Esophagus (tissue), 2 donors: ENCODE data around the gene LOC101059915. TPM values are rescaled to one million over a fixed set of nuclear protein-coding genes. Genes with fewer than 3 reads are reported as not detected.
"Not testable (repeated sequence)": the region's sequence is repeated elsewhere in the genome, so short reads cannot be mapped to it uniquely, and the experiment has no call there.

ENCODE experiments used
- H3K27ac ChIP-seq, 2 donors: one replicate each; pipeline ENCODE4 v1.5.1; 2013; ENCODE audit warnings: low read depth in 2 of 2, mild to moderate bottlenecking in 2 of 2, inconsistent platforms in 1 of 2, low read length in 1 of 2, moderate library complexity in 1 of 2
- H3K27me3 ChIP-seq, 2 donors: one replicate each; pipeline ENCODE4 v1.6.1; 2013; ENCODE audit warnings: low read length in 2 of 2, control low read depth in 1 of 2, mild to moderate bottlenecking in 1 of 2; ENCODE audit not compliant: insufficient read depth in 2 of 2, control insufficient read depth in 1 of 2
- H3K36me3 ChIP-seq, 2 donors: one replicate each; pipeline ENCODE4 v1.6.1; 2013; ENCODE audit warnings: low read length in 1 of 2; ENCODE audit not compliant: control insufficient read depth in 2 of 2, insufficient read depth in 2 of 2
- H3K4me1 ChIP-seq, 2 donors: one replicate each; pipeline ENCODE4 v1.6.1; 2013; ENCODE audit warnings: low read length in 1 of 2; ENCODE audit not compliant: control insufficient read depth in 2 of 2, insufficient read depth in 2 of 2
- H3K4me3 ChIP-seq, 2 donors: one replicate each; pipeline ENCODE4 v1.5.1; 2013; ENCODE audit warnings: low read length in 2 of 2, mild to moderate bottlenecking in 2 of 2, low read depth in 1 of 2, moderate library complexity in 1 of 2
- H3K9me3 ChIP-seq, 2 donors: one replicate each; pipeline ENCODE4 v1.6.1; 2013; ENCODE audit warnings: mild to moderate bottlenecking in 2 of 2, low read depth in 1 of 2, low read length in 1 of 2, moderate library complexity in 1 of 2; ENCODE audit not compliant: control insufficient read depth in 2 of 2, insufficient read depth in 1 of 2
- WGBS, 2 donors: extraction: QIAGEN DNeasy Blood & Tissue Kit; methylation state at CpG; one replicate each; pipeline ENCODE4 v1.1.7; 2013; 5-methylcytosine and 5-hydroxymethylcytosine counted together
- polyA plus RNA-seq, 2 donors: library from polyadenylated mRNA; stranded (reverse); fragments of 200-250 nt; gene quantifications; one replicate each; pipeline ENCODE4 v1.2.3, GENCODE V29; 2013
- donor health status: healthy with polysubstance abuse.
- donor health status: Bipolar disorder and iron deficiency.

LOC101059915 gene

DNA sequence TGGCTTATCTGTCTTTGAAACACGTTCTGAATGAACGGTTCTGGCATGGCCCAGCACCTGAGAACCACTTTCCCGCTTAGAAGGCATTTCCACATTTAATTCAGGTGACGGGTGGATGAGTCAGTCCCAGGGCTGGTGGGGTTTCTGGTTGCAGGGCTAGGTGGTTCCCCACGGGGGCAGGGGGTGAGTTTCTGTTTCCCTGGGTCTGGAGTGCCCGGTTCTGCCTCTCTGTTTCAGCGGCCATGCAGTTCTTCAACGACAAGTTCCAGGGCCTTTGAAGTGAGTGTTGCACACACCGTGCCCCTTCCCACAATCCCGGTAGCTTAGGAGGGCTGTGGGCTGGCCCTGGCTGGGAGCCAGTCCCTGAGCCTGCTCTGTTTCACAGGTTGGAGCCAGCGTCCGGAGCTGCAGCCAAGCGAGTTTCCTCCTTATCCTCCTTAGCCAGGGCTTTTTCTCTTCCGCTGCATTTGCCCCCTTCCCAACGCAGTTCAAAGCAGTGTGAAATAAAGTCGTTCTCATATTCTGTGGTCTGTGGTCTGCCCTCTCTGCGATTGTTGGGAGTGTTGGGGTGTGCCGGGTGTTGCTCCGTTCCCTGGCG lies 53.0 kb downstream of the LOC101059915 start:
- H3K27ac ChIP-seq, H3K27me3 ChIP-seq, H3K36me3 ChIP-seq, H3K9me3 ChIP-seq, H3K4me1 ChIP-seq, H3K4me3 ChIP-seq: not testable (repeated sequence)
- WGBS, 2 donors = no CpG with 5 or more reads among the region's 20 CpGs

Other genes starting within 250 kb of the LOC101059915 start
- 10 to 100 TPM; 30.2 to 61.3 TPM for gene OGT, start 134.4 kb upstream of the LOC101059915 start, polyA plus RNA-seq
- under 1 TPM; 0.84 to 0.98 TPM for gene GCNA, start 89.1 kb upstream of the LOC101059915 start, polyA plus RNA-seq
- gene CXCR3, start 49.0 kb upstream of the LOC101059915 start, polyA plus RNA-seq = under 1 TPM; 0.64 to 0.69 TPM
- gene CXorf49, start 50.7 kb downstream of the LOC101059915 start, polyA plus RNA-seq = not detected
- not detected for gene CXorf49B, start 95.8 kb downstream of the LOC101059915 start, polyA plus RNA-seq
- under 1 TPM; 0.41 to 0.51 TPM for gene NHSL2, start 243.3 kb downstream of the LOC101059915 start, polyA plus RNA-seq